ENCODE measurements around the gene TCAIM. TPM values are rescaled to one million over a fixed set of nuclear protein-coding genes. Genes with fewer than 3 reads are reported as not detected.

Gene TCAIM
- total RNA-seq, 1 donor from 2014 or later, result 22.4 TPM

DNA sequence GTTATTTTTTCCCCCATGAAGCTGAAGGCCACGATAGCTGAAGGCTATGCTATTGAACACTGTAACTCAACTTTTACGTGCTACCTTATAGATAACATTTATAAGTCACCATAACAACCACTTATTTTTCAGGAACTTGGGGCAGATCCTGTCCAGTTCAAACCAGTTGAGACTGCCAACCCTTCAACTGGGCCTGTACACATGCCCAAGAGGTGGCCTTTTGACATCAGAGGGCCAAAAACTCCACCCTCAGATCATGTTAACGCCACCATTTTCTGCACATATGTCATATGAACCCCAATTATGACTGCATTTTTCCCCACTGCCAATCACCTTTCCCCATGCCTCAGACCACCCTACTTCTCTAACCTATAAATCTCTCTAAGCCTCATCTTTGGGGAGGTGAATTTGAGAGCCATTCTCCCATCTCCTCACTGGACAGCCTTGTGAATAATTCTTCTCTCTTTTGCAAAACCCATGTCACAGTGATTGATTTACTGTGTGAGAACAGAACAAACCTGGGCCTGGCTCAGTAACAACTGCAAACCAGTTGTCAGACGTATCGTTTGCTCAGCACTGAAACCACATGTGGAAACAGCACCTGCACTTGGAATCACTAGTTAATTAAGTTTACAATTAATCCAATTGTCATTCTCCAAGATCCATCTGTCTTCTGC, 96.4 kb downstream of the TCAIM start:
- TF ChIP-seq, protein P1, sequence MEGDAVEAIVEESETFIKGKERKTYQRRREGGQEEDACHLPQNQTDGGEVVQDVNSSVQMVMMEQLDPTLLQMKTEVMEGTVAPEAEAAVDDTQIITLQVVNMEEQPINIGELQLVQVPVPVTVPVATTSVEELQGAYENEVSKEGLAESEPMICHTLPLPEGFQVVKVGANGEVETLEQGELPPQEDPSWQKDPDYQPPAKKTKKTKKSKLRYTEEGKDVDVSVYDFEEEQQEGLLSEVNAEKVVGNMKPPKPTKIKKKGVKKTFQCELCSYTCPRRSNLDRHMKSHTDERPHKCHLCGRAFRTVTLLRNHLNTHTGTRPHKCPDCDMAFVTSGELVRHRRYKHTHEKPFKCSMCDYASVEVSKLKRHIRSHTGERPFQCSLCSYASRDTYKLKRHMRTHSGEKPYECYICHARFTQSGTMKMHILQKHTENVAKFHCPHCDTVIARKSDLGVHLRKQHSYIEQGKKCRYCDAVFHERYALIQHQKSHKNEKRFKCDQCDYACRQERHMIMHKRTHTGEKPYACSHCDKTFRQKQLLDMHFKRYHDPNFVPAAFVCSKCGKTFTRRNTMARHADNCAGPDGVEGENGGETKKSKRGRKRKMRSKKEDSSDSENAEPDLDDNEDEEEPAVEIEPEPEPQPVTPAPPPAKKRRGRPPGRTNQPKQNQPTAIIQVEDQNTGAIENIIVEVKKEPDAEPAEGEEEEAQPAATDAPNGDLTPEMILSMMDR (conservative IDR thresholded peaks at IDR 0.05), result no peak
- no peak overlapping the region for H3K4me3 Mint-ChIP-seq
- DNase-seq (ENCODE audit: extremely low spot score, unreplicated experiment), result no peak
- H3K9me3 Mint-ChIP-seq, result peaks cover 3% of the 10 kb centered on the region
- H3K4me1 Mint-ChIP-seq (ENCODE audit: unreplicated experiment), result peaks cover 14% of the 10 kb centered on the region
- no peaks in the 10 kb centered on the region for H3K27me3 Mint-ChIP-seq
- peaks cover 9% of the 10 kb centered on the region for H3K36me3 Mint-ChIP-seq
- no peak overlapping the region for H3K27ac Mint-ChIP-seq

DNA sequence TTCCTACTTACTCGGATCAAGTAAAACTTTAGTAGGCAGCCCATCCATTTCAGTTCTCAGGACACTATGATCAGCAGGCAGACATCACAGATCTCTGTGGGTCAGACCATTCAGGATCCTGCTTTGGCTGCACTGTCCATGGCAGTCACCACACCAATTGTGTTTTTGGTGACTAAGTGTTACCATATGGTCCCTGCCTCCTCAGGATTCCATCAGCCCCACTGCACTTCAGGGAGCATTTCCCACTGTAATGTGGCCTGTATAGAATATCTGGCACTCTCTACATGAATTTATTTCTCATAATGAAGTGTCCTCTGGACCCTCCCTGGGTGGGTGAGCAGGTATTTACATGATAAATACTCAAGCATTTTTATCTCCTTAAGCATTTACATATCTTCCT, 97.6 kb downstream of the TCAIM start:
- no peak overlapping the region for H3K27ac Mint-ChIP-seq

DNA sequence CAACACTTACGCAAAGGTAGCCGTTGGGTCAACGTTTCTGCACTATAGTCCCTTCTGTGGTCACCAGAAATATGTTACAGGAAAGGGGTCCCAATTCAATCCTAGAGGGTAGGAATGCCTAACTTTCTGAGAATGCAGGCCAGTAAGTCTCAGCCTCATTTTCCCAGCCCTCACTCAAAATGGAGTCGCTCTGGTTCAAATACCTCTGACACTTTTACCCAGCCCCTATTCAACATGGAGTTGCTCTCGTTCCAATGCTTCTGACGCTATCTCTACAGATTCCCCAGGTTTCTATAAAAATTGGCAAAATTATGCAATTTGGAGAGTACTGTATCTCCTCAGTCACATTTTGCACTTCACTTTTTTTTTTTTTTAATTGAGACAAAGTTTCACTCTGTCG, 99.2 kb downstream of the TCAIM start:
- DNase-seq (ENCODE audit: extremely low spot score, unreplicated experiment), result no peak
- H3K4me3 Mint-ChIP-seq, result no peak overlapping the region
- H3K36me3 Mint-ChIP-seq, result peaks cover 24% of the 10 kb centered on the region
- H3K9me3 Mint-ChIP-seq, result peaks cover 3% of the 10 kb centered on the region
- TF ChIP-seq, protein P1 (conservative IDR thresholded peaks at IDR 0.05), result no peak
- H3K4me1 Mint-ChIP-seq (ENCODE audit: unreplicated experiment), result peaks cover 19% of the 10 kb centered on the region
- H3K27ac Mint-ChIP-seq, result no peak overlapping the region
- no peaks in the 10 kb centered on the region for H3K27me3 Mint-ChIP-seq

More for the DNA sequence above, 97.6 kb downstream of the TCAIM start:
- no peak for DNase-seq (ENCODE audit: extremely low spot score, unreplicated experiment)
- peaks cover 13% of the 10 kb centered on the region for H3K36me3 Mint-ChIP-seq
- peaks cover 3% of the 10 kb centered on the region for H3K9me3 Mint-ChIP-seq
- H3K4me1 Mint-ChIP-seq (ENCODE audit: unreplicated experiment), result peaks cover 19% of the 10 kb centered on the region
- H3K4me3 Mint-ChIP-seq, result no peak overlapping the region
- no peaks in the 10 kb centered on the region for H3K27me3 Mint-ChIP-seq
- TF ChIP-seq, protein P1 (conservative IDR thresholded peaks at IDR 0.05), result no peak

DNA sequence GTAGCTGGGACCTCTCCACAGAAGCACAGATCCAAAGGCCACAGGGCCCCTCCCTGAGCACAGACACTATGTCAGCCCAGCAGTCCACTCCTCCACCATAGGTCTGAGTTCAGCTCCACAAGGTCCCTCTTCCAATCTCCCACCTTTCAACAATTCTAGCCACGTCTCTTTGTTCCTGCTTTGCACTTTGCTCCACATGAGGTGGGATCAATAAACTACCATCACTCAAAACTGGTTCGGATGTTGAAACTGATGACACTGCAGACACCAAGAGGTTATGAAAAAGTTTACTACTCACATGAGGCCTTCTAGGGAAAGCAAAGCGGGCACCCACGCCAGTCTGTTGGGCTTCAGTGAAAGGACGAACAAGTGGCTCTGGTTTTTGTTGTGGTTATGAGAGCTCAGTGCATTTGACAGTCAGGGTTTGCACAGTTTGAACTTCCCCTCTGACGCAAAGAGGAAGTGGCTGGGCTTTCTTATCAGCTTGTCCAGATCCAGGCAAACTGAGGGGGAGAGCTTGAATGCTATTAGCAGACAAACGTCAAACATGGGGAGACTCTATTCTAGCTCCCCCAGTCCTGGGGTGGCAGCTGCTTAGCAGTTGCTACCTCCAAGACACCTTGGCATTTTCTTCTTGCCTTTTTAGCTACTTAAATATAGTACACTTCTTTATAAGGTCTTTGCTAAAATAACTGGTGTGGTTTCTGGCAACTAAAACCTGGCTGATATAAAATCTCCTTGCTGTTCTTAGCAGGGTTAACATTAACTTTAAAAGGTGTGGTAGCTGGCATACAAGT, 101.1 kb downstream of the TCAIM start:
- peak overlapping the region; percentile 40 for H3K4me3 Mint-ChIP-seq
- H3K9me3 Mint-ChIP-seq, result peaks cover 3% of the 10 kb centered on the region
- TF ChIP-seq, protein P1 (conservative IDR thresholded peaks at IDR 0.05), result no peak
- H3K36me3 Mint-ChIP-seq, result peaks cover 33% of the 10 kb centered on the region
- peak overlapping the region; percentile 64 for H3K27ac Mint-ChIP-seq
- H3K27me3 Mint-ChIP-seq, result no peaks in the 10 kb centered on the region
- H3K4me1 Mint-ChIP-seq (ENCODE audit: unreplicated experiment), result peaks cover 19% of the 10 kb centered on the region
- DNase-seq (ENCODE audit: extremely low spot score, unreplicated experiment), result no peak

DNA sequence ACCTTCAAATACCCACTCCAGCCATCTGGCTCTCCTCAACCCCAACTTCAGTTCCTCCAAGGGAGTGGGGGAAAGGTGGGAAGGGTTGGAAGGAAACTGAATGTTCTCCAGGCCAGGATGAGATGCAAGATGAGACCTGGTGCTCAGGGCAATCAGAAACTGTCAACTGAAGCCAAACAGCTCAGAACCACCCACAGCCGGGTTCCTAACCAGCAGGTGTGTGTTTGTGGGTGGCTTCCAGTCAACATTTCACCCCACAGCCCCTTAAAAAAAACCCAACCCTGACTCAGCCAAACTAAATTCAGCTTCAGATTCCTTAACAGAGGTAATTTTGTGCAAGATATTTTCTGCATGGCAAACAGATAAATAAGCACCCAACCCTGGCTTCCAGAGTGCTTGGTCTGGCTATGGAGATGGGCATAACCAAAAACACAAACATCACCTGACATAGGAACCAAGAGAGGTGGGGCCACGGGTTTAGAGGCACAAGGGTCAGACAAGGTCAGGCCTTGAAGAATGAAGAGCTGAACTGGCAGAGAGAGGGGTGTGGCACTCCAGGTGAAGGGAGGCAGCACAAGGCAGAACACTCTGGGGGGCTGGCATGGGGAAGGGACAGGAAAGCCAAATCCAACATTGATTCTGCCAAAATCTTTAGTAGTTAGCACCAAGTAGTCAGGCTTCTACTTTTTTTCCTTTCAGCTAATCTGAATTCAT, 104.2 kb downstream of the TCAIM start:
- Mint-ChIP-seq H3K27ac (no peak overlapping the region), H3K27me3 (no peaks in the 10 kb centered on the region), H3K9me3 (peaks cover 3% of the 10 kb centered on the region), H3K36me3 (peaks cover 52% of the 10 kb centered on the region), H3K4me1 (ENCODE audit: unreplicated experiment) (peaks cover 12% of the 10 kb centered on the region), H3K4me3 (no peak overlapping the region)
- TF ChIP-seq, protein P1 (conservative IDR thresholded peaks at IDR 0.05), result no peak
- DNase-seq (ENCODE audit: extremely low spot score, unreplicated experiment), result no peak

Data from type B pancreatic cell (in vitro differentiated cells).